GM10266 (cell line): Measurements from ENCODE around the gene MANF.

Source experiments
- DNase-seq: peaks from one replicate; pipeline ENCODE4 v3.0.0; 2012; ENCODE audit errors: extremely low spot score
- TF ChIP-seq, protein P1 (sequence below): IDR thresholded peaks from 2 replicates; pipeline ENCODE4 v1.5.1; 2012; ENCODE audit warnings: mild to moderate bottlenecking, low read depth; ENCODE audit not compliant: control insufficient read depth, insufficient read depth; ENCODE audit errors: missing control alignments

The MANF gene

DNA sequence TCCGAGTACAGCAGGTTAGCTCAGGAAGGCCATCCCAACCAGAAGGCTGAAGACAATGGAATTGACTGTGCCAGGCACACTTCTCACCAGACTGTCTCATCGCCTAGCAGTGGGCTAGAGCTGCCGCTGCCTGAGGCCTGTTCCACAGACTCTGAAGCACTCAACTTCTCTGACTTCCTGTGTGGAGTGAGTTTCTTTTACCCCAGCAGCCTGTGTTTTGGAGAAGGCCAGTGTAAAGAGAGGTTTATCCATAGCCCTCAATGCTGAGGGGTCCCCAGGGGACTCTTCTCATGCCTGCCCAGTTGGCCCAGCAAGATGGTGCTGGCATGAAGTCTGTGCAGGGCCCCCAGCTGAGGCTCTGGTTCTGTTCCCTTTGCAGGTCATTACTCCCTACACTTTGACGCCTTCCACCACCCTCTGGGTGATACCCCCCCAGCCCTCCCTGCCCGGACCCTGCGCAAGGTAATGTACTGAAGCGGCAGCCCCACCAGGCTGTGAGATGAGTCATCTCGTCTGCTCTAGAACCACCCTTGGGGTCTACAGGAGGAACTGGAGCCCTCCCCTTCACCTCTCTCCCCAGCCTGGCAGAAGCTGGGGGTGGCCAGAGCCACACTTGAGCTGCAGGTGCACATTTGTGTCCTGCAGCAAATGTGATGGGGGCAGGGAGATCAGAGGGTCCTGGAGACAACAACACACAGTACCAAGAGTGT is 5.2 kb upstream of the MANF start:
- TF ChIP-seq, protein P1, sequence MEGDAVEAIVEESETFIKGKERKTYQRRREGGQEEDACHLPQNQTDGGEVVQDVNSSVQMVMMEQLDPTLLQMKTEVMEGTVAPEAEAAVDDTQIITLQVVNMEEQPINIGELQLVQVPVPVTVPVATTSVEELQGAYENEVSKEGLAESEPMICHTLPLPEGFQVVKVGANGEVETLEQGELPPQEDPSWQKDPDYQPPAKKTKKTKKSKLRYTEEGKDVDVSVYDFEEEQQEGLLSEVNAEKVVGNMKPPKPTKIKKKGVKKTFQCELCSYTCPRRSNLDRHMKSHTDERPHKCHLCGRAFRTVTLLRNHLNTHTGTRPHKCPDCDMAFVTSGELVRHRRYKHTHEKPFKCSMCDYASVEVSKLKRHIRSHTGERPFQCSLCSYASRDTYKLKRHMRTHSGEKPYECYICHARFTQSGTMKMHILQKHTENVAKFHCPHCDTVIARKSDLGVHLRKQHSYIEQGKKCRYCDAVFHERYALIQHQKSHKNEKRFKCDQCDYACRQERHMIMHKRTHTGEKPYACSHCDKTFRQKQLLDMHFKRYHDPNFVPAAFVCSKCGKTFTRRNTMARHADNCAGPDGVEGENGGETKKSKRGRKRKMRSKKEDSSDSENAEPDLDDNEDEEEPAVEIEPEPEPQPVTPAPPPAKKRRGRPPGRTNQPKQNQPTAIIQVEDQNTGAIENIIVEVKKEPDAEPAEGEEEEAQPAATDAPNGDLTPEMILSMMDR: no peak
- DNase-seq: no peak

DNA sequence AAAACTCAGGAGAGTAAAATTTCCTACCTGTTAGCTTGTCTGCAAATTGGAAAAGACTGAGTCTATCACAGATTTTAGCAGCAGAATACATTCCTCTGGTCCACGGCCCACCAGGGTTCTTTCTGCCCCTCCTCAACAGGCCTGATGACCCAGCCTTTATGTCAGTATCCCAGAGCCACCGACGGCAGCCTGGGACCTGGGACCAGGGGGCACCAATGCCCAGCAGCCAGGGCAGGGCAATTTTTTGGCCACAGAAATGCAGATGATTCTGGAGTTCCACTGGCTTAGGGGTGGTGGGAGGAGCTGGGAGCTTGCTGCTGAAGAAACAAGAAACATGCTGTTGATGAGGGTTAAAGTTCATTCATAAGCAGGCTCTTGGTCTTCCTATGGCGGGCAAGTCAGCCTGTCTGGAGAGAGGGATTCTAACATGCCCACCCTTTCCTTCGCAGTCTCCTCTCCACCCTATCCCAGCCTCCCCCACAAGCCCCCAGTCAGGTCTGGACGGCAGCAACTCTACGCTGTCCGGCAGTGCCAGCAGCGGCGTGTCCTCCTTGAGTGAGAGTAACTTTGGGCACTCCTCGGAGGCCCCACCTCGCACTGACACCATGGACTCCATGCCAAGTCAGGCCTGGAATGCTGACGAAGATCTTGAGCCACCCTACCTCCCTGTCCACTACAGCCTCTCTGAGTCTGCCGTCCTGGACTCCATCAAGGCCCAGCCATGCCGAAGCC is 4.3 kb upstream of the MANF start:
- TF ChIP-seq, protein P1: no peak

DNA sequence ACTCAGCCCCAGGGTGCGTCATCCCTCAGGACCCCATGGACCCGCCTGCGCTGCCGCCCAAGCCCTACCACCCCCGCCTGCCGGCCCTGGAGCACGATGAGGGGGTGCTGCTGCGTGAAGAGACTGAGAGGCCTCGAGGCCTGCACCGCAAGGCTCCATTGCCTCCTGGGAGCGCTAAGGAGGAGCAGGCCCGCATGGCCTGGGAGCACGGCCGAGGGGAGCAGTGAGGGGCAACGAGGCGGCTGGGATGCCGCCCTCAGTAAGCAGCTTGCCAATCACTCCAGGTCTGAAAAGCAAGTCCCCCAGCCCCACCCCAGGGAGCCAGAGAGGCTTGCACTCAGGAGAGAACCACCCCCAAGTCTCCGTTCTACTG is 3.8 kb upstream of the MANF start:
- no peak for DNase-seq
- TF ChIP-seq, protein P1: no peak

More for the DNA sequence above, 4.3 kb upstream of the MANF start:
- no peak for DNase-seq

DNA sequence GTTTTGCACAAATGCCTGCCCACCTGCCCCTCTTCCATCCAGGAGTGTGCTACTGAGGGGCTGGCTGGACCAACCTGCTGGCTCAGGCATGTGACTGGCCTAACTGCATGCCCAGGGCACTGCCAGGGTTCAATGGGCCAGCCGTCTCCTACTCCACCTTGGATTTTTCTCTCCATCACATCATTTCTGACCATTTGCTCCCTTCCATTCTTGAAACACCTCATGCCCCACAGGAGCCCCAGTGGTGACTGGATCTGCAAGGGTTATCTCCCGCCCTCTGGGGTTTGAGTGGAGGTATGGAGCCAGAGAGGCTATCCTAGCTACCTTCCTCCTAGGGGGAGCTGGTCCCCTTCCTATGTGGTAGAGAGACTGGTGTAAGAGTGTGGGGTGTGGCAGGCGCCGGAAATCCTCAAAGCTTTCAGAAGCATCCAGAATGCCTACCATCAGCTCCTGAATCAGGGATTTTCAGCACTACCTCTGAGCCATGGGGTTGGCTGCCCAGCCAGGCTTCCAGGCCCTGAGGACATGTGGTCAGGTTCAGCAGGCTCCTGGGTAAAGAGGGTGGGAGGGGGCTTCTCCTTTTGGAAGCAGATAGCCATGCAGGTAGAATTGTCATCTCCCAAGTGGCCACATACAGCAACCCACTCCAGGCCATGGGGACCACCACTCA is 2.9 kb upstream of the MANF start:
- TF ChIP-seq, protein P1: no peak

DNA sequence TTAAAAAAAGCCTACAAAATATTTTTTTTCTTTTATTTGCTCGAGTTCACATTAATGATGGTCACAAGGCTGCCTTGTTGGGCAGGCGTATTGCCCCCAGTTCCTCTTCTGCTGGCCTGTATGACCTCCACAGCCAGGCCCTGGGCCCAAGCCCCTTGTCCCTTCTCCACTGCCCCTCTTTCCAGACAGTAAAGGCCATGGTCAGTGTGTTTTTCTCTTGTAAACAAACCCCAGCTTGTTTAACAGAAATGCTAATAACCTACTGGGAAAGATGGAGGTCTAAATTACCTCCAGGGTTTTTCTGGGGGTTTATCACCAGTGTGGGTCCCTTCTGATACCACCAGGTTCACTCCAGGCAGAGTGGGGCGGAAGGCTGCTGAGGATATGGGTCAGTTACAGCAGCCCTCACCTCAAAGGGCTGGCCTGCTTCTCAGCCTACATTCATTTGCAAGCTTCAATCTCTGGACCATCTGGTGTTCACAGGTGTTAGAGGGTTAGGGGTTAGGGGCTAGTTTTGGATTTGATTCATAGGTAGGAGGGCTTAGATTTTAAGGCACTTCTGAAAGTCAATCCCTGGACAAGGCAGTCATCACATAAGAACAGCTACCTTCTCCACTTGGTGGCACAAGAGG is 2.0 kb upstream of the MANF start:
- TF ChIP-seq, protein P1: no peak
- DNase-seq: no peak

More for the DNA sequence above, 2.9 kb upstream of the MANF start:
- no peak for DNase-seq

DNA sequence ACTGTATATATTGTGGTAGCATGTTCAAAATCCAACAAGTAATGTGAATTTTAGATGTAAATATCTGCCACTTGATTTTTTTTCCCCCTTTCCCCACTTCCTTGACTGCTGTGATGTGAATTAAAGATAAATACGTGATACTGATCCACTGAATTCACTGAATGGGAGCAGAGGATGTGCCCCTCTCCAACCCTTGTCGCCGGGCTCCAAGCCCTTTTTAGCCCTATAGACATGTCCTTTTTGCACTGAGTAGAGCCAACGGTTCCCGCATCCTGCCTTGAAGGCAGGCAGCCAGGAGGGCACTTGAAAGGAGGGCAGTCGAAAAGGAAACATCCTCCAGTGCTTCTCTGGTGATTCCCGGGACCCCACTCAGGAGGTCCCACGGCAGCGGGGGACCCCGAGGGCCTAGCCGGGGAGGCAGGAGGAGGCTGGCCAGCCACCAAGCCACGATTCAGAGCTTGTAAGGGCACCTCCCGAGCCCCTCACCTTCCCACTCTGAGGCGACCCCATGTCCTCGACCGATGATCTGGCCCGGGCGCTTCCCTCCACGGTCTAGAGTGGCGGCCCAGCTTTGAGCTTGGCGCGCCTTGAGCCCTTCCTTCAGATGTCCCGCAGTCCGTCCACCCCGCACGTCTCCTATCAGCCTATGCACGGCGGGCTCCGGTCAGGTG is 901 bp upstream of the MANF start:
- DNase-seq: peak; percentile 44
- TF ChIP-seq, protein P1: no peak
